ENCODE data around the gene TMEM213.

The TMEM213 gene

DNA sequence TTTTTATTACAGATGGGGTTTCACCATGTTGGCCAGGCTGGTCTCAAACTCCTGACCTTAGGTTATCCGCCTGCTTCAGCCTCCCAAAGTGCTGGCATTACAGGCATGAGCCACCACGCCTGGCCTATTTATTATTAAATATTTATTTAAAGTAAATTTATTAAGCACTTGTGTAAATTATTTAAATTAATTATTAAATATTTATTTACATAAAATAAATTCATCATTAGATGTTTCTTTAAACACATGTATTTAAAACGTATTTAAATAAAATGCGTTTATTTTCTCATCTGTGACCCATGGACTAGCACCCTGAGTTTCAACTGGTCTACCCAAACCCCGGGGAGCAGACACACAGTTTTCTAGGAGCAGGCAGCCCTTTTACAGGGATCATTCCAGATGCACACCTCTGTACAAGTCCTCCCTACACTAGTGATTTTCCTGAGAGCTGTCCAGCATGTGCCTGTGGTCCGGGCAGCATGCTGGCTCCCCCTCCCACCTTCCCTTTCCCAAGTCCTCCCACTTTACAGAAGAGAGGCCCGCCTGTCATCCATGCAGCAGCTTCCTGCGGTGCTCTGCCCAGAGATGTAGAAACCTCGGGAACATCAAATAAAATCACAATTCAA is 89.4 kb downstream of the TMEM213 start:
- Mint-ChIP-seq H3K9me3 (ENCODE audit: low read depth) (no peaks in the 10 kb centered on the region), H3K27ac (no peak overlapping the region), H3K27me3 (no peaks in the 10 kb centered on the region), H3K4me3 (no peak overlapping the region), H3K36me3 (no peaks in the 10 kb centered on the region), H3K4me1 (ENCODE audit: low read depth) (peaks cover 12% of the 10 kb centered on the region)

All from activated naive CD8-positive, alpha-beta T cell (primary cell).